AG09309 (cell line): Measurements from ENCODE around the gene ADAT3.
A peak's percentile ranks its signal among the peaks of the same experiment; 100 is the strongest.

Experiments
- DNase-seq: peaks from one replicate; pipeline ENCODE4 v3.0.0-alpha.2; 2010; ENCODE audit warnings: low read depth
- H3K4me3 ChIP-seq: 2 replicates; pipeline ENCODE4 v1.5.1; 2011; ENCODE audit warnings: mild to moderate bottlenecking, low read depth, low read length, moderate library complexity; ENCODE audit not compliant: control insufficient read depth
- CTCF ChIP-seq: IDR thresholded peaks from 2 replicates; pipeline ENCODE4 v1.5.1; 2011; ENCODE audit warnings: mild to moderate bottlenecking, low read depth, low read length, inconsistent platforms; ENCODE audit not compliant: insufficient read depth, control insufficient read depth; ENCODE audit errors: missing control alignments

Gene ADAT3

DNA sequence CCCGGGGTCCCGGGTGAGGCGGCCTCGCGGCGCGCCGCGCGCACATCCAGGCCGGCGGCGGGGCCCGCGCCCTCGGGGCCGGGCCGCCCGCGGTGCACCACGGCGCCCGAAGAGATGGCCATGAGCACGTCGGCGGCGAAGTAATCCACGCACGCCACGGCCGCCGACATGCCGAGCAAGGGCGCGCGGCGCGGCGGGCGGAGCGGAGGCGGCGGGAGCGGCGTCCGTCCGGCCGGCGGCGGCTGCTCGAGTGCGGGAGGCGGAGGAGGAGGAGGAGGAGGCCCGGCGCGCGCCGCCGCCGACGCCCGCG is 41.9 kb upstream of the ADAT3 start, which contains the start of gene KLF16:
Gene KLF16, minus strand, starts transcription at position 252 of the 310 bp plus-strand sequence. Its CDS starts 82 bp downstream, at position 170.
- peak within 1 kb of the TSS; percentile 96 for H3K4me3 ChIP-seq
- no peak for TF ChIP-seq CTCF
- DNase-seq: no peak

GRCh38 chr19:1863638-1864479 is 41.3 kb upstream of the ADAT3 start:
- TF ChIP-seq CTCF: no peak
- peak overlapping the region; percentile 90 for H3K4me3 ChIP-seq
- DNase-seq: peak; percentile 61

GRCh38 chr19:1864480-1865171 is 40.6 kb upstream of the ADAT3 start:
- no peak for DNase-seq
- H3K4me3 ChIP-seq: peak overlapping the region; percentile 90
- peak; percentile 70 for TF ChIP-seq CTCF

DNA sequence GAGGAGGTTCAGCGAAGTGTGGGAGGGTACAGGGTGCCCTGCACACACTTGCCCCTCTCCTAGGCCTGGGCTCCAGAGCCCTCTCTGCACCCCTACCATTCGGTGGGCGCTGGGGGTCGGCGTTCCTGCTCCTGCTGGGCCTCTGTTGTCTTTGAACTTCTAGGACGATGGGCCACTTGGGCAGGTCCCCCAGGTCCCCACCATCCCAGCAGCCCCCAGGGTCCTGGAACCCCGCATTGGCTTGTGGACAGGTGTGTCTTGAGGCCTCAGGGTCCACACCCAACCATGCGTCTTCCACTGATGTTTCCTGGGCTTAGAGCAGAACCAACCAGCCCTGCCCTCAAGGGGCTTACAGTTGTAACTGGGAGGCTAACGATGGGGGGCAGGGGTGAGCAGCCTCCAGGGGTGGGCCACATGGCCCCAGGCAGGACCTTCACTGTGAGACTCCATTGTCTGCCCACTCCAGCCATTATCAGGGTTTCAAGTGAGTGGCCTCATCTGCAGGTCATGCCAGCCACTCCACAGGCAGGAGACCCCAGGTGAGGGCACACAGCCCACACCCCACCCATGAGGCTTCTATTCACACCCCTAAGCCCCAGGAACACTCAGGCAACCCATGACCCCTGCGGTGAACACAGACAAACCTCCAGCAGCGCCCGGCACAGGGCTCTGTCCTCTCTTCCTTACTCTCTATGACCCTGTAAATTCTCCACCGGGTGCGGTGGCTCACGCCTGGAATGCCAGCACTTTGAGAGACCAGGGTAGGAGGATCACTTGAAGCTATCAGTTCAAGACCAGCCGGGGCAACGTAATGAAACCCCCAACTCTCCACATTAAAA is 39.8 kb upstream of the ADAT3 start:
- DNase-seq: no peak
- no peak for TF ChIP-seq CTCF
- peak overlapping the region; percentile 90 for H3K4me3 ChIP-seq

- DNase-seq: no peak
- TF ChIP-seq CTCF: no peak
- no peak overlapping the region for H3K4me3 ChIP-seq
Observed at GRCh38 chr19:1866693-1867348, 38.4 kb upstream of the ADAT3 start.

DNA sequence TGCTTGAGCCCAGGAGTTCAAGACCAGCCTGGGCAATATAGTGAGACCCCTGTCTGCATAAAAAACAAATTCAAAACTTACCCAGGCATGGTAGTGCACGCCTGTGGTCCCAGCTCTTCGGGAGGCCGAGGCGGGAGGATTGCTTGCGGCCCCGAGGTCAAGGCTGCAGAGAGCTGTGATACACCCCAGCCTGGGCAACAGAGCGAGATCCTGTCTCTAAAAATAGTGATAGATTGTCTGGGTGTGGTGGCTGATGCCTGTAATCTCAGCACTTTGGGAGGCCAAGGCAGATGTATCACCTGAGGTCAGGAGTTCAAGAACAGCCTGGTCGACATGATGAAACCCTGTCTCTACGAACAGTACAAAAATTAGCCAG is 37.9 kb upstream of the ADAT3 start:
- no peak for TF ChIP-seq CTCF
- H3K4me3 ChIP-seq: no peak overlapping the region
- DNase-seq: no peak
